SHP77 (cell line): Measurements from ENCODE around the gene ZGRF1.
"Not testable (repeated sequence)": the region's sequence is repeated elsewhere in the genome, so short reads cannot be mapped to it uniquely, and the experiment has no call there.

Experiments
- DNase-seq, 2 experiments: peaks; one replicate each; lab custom pipeline; 2025; lab: John Stamatoyannopoulos, UW

The ZGRF1 gene, protein sequence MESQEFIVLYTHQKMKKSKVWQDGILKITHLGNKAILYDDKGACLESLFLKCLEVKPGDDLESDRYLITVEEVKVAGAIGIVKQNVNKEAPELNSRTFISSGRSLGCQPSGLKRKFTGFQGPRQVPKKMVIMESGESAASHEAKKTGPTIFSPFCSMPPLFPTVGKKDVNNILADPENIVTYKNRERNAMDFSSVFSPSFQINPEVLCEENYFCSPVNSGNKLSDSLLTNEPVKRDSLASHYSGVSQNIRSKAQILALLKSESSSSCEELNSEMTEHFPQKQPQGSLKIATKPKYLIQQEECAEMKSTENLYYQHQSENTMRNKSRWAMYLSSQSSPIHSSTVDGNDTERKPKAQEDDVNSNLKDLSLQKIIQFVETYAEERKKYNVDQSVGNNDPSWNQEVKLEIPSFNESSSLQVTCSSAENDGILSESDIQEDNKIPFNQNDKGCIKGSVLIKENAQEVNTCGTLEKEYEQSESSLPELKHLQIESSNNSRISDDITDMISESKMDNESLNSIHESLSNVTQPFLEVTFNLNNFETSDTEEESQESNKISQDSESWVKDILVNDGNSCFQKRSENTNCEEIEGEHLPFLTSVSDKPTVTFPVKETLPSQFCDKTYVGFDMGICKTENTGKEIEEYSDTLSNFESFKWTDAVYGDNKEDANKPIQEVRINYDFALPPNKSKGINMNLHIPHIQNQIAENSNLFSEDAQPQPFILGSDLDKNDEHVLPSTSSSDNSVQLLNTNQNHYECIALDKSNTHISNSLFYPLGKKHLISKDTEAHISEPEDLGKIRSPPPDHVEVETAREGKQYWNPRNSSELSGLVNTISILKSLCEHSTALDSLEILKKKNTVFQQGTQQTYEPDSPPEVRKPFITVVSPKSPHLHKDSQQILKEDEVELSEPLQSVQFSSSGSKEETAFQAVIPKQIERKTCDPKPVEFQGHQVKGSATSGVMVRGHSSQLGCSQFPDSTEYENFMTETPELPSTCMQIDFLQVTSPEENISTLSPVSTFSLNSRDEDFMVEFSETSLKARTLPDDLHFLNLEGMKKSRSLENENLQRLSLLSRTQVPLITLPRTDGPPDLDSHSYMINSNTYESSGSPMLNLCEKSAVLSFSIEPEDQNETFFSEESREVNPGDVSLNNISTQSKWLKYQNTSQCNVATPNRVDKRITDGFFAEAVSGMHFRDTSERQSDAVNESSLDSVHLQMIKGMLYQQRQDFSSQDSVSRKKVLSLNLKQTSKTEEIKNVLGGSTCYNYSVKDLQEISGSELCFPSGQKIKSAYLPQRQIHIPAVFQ (N-terminal part only)

GRCh38 chr4:112636688-112637551, at the start of gene ZGRF1, which contains the start of gene LARP7:
TSS of gene ZGRF1 (minus strand) at chr4:112636909. CDS start at chr4:112633176, 3,733 bp downstream.
TSS of gene LARP7 (plus strand) at chr4:112637143. CDS start at chr4:112644670, 7,527 bp downstream.
- DNase-seq, result peak; percentile 87 to 90

GRCh38 chr4:112680996-112681395, 44.3 kb upstream of the ZGRF1 start:
- DNase-seq, result no peak

- DNase-seq, result no peak
Observed at GRCh38 chr4:112677519-112678091, 40.9 kb upstream of the ZGRF1 start.

DNA sequence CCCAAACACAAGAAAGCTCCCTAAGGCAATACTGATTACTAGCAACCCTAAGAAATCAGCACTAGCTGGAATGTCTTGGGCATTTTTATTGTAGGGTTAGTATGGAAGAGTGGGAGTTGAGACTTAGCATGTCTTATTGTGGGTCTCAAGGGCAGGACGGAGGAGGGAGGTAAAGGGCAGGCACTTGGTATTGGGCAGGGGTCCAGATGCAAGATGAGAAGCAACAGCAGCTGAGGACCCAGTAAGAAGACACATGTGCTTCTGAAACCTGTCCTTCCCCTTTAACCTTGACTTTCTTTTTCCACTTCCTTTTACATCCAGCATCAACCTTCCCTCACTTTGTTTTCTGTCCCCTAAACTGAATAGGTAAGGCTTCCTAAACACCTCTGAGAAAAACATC, 37.7 kb upstream of the ZGRF1 start:
- no peak for DNase-seq

GRCh38 chr4:112673686-112674085, 37.0 kb upstream of the ZGRF1 start:
- no peak for DNase-seq

- no peak for DNase-seq
Observed at GRCh38 chr4:112673076-112673475, 36.4 kb upstream of the ZGRF1 start.

DNA sequence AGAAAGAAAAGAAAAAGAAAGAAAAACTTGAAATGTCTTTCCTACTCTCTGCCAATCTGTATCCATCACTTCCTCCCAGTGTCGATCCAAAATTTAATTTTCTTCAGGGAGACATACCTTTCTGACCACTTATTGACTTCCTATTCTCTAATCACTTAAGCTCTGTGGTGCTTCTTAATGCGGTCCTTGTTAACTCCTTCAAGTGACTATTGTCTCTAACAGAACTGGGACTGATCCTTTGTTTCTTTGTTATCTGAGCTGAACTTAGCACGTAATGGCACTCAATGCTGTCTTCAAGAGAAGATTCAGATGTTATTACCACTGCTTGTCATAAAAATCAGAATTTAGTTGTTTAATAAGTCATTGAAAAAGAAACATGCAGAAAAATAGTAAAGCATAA, 31.4 kb upstream of the ZGRF1 start:
- no peak for DNase-seq

DNA sequence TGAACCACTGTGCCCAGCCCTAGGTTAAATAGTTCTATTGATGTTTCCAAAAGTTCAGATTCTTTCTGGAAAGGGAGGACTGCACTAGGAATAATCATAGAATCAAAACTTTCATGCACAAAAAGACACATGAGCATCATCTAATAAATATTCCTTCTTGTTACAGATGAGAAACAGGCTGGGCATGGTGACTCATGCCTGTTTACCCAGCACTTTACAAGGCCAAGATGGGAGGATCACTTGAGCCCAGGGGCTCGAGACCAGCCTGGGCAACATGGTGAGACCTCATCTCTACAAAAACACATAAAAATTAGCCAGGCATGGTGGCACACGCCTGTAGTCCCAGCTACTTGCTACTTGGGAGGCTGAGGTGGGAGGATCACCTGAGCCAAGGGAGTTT, 27.9 kb upstream of the ZGRF1 start:
- no peak for DNase-seq

GRCh38 chr4:112656115-112656514, 19.4 kb upstream of the ZGRF1 start:
- DNase-seq, result not testable (repeated sequence)

GRCh38 chr4:112655270-112655669, 18.6 kb upstream of the ZGRF1 start:
- DNase-seq, result no peak

- DNase-seq, result no peak
Observed at GRCh38 chr4:112652216-112652615, 15.5 kb upstream of the ZGRF1 start.

GRCh38 chr4:112651641-112652040, 14.9 kb upstream of the ZGRF1 start:
- DNase-seq, result no peak

- no peak for DNase-seq
Observed at GRCh38 chr4:112650332-112650731, 13.6 kb upstream of the ZGRF1 start.

DNA sequence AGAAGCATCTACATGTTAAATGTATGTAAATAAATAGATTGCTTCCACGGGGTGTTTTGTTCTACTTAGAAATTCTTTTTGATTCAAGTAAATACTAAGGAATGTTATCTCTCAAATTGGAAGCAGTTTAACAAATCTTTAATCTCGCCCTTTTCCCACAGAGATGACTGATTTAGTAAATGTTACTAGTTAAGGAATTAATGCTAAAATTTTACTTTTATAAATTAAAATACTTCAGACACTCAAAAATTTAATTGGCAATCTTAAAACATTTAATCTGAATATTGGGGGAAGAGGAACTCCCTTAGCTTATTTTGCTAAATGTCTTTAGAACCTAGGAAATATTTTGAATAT, 12.3 kb upstream of the ZGRF1 start:
- DNase-seq, result no peak

GRCh38 chr4:112648263-112649054, 11.8 kb upstream of the ZGRF1 start:
- no peak for DNase-seq

- DNase-seq, result no peak
Observed at GRCh38 chr4:112647785-112648184, 11.1 kb upstream of the ZGRF1 start.

GRCh38 chr4:112646632-112647537, 10.2 kb upstream of the ZGRF1 start:
- DNase-seq, result no peak

DNA sequence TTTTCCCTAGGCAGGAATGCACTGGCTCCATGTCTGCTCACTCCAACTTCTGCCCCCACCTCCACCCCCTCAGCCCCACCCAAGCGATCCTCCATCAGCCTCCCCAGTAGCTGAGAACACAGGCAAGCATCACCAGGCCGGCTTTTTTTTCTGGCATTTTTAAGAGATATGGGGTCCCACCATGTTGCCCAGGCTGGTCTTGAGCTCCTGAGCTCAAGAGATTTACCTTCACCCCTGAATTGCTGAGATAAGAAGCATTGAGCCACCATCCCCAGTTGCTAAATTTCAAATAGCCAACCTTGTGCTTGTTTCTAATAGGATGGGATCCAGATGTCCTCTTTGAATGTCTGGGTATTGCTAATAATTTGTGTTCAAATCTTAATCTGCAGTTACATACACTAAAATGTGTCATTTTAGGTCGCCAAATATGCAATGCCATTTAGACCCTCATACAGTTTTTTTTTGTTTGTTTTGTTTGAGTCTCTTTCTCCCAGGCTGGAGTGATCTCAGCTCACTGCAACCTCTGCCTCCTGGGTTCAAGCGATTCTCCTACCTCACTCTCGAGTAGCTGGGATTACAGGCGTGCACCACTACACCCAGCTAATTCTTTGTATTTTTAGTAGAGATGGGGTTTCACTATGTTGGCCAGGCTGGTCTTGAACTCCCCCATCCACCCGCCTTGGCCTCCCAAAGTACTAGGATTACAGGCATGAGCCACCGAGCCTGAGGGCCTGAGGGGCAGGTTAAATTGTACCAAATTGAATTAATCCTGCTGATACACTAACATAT, 9.0 kb upstream of the ZGRF1 start:
- DNase-seq, result no peak
